NT2/D1 (cell line): ENCODE results near the gene ERH.

Experiments used
- DNase-seq: peaks from one replicate; pipeline ENCODE4 v3.0.0-alpha.2; 2011; ENCODE audit warnings: low read depth, low spot score
- H3K27me3 ChIP-seq: 2 replicates; pipeline ENCODE4 v1.6.0; 2011; ENCODE audit warnings: mild to moderate bottlenecking; ENCODE audit not compliant: insufficient read length, insufficient read depth
- H3K36me3 ChIP-seq: 2 replicates; pipeline ENCODE4 v1.6.1; 2011; ENCODE audit warnings: mild to moderate bottlenecking, low read length, mixed read lengths; ENCODE audit not compliant: insufficient read depth, insufficient read length
- H3K4me1 ChIP-seq: 2 replicates; pipeline ENCODE4 v1.5.1; 2011; ENCODE audit not compliant: insufficient read depth, insufficient read length
- H3K4me3 ChIP-seq: 2 replicates; pipeline ENCODE4 v1.5.1; 2011; ENCODE audit warnings: low read depth; ENCODE audit not compliant: insufficient read length
- H3K9ac ChIP-seq: 2 replicates; pipeline ENCODE4 v1.6.0; 2011; ENCODE audit warnings: low read depth; ENCODE audit not compliant: insufficient read length
- H3K9me3 ChIP-seq: 2 replicates; pipeline ENCODE4 v1.5.1; 2011; ENCODE audit warnings: mild to moderate bottlenecking, low read length; ENCODE audit not compliant: insufficient read depth
- SUZ12 ChIP-seq: IDR thresholded peaks from 2 replicates; pipeline ENCODE4 v1.6.1; 2011; ENCODE audit not compliant: insufficient read length, insufficient read depth; ENCODE audit errors: extremely low read depth
- YY1 ChIP-seq: IDR thresholded peaks from 2 replicates; pipeline ENCODE4 v1.6.1; 2011; ENCODE audit not compliant: insufficient read length, insufficient read depth
- ZNF274 ChIP-seq: IDR thresholded peaks from 2 replicates; pipeline ENCODE4 v1.6.1; 2011; ENCODE audit warnings: mild to moderate bottlenecking, low read depth, low read length

The ERH gene

DNA sequence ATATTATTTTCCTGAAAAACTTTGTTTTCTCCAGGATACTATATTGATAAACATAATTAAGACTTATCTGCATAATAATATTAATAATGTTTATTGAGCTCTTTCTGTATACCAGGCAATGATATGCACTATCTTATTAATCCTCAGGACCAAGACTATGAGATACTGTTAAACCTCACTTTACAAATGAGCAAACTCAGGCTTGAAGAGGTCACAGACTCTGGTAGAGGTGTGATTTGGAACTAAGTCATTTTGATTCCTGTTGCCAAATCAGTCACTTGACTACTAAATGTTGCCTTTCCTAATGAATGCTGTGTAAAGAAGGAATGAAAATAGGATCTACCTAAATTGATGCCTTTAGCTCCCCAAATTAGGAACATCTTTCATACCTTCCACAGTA lies 7.7 kb upstream of the ERH start:
- Histone ChIP-seq H3K36me3 (peaks cover 7% of the 10 kb centered on the region), H3K4me1 (no peaks in the 10 kb centered on the region), H3K9me3 (no peaks in the 10 kb centered on the region), H3K9ac (no peak overlapping the region), H3K4me3 (no peak overlapping the region), H3K27me3 (no peaks in the 10 kb centered on the region)
- TF ChIP-seq YY1 (no peak), SUZ12 (no peak), ZNF274 (no peak)
- DNase-seq: no peak

DNA sequence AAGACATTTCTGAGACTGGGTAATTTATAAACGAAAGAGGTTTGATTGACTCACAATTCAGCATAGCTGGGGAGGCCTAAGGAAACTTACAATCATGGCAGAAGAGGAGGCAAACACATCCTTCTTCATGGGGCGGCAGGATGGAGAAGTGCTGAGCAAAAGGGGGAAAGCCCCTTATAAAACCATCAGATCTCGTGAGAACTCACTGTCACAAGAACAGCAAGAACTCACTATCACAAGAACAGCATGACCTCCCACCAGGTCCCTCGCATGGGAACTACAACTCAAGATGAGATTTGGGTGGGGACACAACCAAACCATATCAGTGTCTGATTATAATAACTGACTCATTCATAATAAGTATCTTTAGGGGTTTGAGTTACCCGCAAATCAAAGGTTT lies 6.8 kb upstream of the ERH start:
- no peaks in the 10 kb centered on the region for H3K9me3 ChIP-seq
- H3K36me3 ChIP-seq: peaks cover 7% of the 10 kb centered on the region
- H3K27me3 ChIP-seq: no peaks in the 10 kb centered on the region
- H3K4me1 ChIP-seq: no peaks in the 10 kb centered on the region
- no peak overlapping the region for H3K4me3 ChIP-seq
- no peak for DNase-seq
- H3K9ac ChIP-seq: no peak overlapping the region
- no peak for TF ChIP-seq ZNF274
- no peak for TF ChIP-seq YY1
- TF ChIP-seq SUZ12: no peak

DNA sequence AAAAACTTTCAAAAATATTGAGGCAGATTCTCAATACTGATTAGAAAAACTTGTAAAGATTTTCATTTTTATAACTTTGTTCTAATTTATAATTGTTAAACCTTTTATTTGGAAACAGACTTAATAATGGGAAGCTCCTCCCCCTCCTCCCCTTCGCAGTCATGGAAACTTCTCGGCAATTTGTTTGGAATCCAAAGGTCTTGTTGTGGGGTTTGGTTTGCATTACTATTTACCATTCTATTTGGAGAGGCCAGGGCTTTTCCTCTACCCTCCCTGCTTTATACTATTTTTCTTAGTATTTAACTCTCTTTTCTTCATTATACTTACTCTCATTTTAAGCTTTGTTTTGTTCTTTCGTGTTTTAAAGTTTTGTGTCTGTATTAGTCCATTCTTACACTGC lies 6.4 kb upstream of the ERH start:
- TF ChIP-seq YY1 (no peak), SUZ12 (no peak), ZNF274 (no peak)
- H3K9me3 ChIP-seq: no peaks in the 10 kb centered on the region
- H3K4me1 ChIP-seq: no peaks in the 10 kb centered on the region
- no peaks in the 10 kb centered on the region for H3K27me3 ChIP-seq
- H3K4me3 ChIP-seq: no peak overlapping the region
- no peak for DNase-seq
- no peak overlapping the region for H3K9ac ChIP-seq
- peaks cover 7% of the 10 kb centered on the region for H3K36me3 ChIP-seq

DNA sequence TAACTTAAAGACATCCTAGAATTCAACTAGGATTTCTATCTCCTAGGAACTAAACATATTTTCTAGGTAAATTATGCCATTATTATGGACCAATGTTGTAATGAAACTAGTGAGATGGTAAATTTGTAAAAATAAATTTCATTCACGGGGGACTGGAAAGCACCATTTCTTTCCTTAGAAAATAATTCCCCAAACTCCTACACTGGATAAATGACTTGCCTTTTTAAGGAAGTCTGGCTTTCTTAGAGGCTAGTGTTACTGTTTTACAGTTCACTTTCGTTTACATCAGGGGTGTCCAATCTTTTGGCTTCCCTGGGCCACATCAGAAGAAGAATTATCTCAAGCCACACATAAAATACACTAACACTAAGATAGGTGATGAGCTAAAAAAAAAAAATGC lies 3.7 kb upstream of the ERH start:
- Histone ChIP-seq H3K4me1 (no peaks in the 10 kb centered on the region), H3K9ac (no peak overlapping the region), H3K27me3 (no peaks in the 10 kb centered on the region), H3K9me3 (no peaks in the 10 kb centered on the region), H3K36me3 (peaks cover 7% of the 10 kb centered on the region), H3K4me3 (no peak overlapping the region)
- no peak for TF ChIP-seq SUZ12
- TF ChIP-seq YY1: no peak
- no peak for TF ChIP-seq ZNF274
- DNase-seq: no peak

DNA sequence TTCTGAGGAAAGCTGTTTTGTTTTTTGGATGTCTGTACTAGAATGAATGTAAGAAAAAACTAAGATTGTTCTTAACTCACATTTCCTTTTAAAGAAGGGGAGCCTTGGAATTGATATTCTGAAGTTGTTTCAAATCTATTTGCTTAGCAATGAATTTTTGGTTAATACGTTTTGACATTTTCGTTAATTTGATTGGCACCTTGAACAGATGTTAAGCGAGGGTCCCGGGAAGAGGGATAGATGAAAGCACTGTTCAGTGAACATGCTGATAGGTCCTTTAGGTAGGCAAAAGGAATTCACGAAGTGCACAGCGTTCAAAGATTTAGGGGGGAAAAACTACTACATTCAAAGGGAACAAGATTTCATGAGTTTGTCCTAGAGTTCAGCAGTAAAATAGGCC lies 2.1 kb upstream of the ERH start:
- no peaks in the 10 kb centered on the region for H3K27me3 ChIP-seq
- peak overlapping the region; percentile 93 for H3K4me3 ChIP-seq
- no peaks in the 10 kb centered on the region for H3K4me1 ChIP-seq
- H3K9ac ChIP-seq: no peak overlapping the region
- no peak for DNase-seq
- TF ChIP-seq YY1 (no peak), ZNF274 (no peak), SUZ12 (no peak)
- peaks cover 24% of the 10 kb centered on the region for H3K36me3 ChIP-seq
- H3K9me3 ChIP-seq: no peaks in the 10 kb centered on the region

DNA sequence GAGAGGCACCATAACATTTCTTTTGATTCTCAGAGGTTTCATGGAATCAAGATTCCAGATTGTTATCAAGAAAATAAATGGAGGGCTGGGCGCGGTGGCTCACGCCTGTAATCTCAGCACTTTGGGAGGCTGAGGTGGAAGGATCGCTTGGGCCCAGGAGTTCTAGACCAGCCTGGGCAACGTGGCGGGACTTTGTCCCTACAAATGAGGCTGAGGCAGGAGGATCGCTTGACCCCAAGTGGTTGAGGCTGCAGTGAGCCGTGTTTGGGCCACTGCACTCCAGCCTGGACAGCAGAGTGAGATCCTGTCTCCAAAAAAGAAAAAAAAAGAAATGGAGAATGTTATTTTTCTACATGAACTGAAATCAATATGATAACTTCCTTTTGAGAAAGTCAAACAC lies 1.7 kb upstream of the ERH start:
- no peak overlapping the region for H3K9ac ChIP-seq
- no peaks in the 10 kb centered on the region for H3K4me1 ChIP-seq
- peaks cover 26% of the 10 kb centered on the region for H3K36me3 ChIP-seq
- no peak for DNase-seq
- H3K4me3 ChIP-seq: peak overlapping the region; percentile 93
- H3K9me3 ChIP-seq: no peaks in the 10 kb centered on the region
- TF ChIP-seq ZNF274: no peak
- TF ChIP-seq SUZ12: no peak
- TF ChIP-seq YY1: no peak
- H3K27me3 ChIP-seq: no peaks in the 10 kb centered on the region

DNA sequence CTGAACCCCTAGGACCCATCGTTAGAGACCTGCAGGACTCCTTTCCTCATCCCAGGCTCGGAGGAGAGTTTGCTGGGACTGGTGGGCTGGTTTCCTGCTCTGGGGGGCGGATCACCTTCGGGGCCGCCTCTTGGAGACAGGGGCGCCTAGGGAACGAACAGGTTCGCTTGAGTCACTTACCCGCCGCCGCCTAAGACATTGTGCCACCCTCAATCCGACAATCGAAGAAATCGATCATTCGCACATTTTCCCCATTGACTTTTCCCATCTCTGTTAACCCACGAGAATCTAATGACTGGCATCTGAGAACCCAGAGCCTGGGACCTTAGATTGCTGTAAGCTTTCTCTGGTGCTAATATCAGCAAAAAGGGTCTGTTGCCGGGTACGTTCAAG lies 715 bp upstream of the ERH start:
- Histone ChIP-seq H3K4me3 (peak overlapping the region; percentile 93), H3K9me3 (no peaks in the 10 kb centered on the region), H3K27me3 (no peaks in the 10 kb centered on the region), H3K4me1 (no peaks in the 10 kb centered on the region), H3K9ac (peak overlapping the region; percentile 95), H3K36me3 (peaks cover 35% of the 10 kb centered on the region)
- TF ChIP-seq SUZ12 (no peak), YY1 (no peak), ZNF274 (no peak)
- DNase-seq: no peak

DNA sequence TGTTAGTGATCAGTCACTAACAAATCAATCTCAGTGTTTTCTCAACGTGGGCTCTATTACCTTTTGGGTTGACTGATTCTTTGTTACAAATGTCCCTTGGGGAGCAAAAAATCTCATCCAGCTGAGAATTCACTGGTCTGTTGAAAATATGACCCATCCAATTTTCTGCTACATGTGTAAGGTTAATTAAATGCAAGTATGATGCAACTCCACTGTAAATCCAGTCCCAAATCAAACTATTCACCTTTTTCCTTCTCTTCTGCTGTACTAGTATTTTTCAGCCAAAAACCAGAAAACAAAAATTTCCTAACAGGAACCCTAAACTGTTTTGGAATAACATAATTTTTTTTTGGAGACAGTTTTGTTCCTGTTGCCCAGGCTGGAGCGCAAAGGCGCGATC lies 2.2 kb downstream of the ERH start:
- peak overlapping the region; percentile 32 for H3K9ac ChIP-seq
- H3K4me3 ChIP-seq: no peak overlapping the region
- H3K9me3 ChIP-seq: no peaks in the 10 kb centered on the region
- H3K4me1 ChIP-seq: no peaks in the 10 kb centered on the region
- no peaks in the 10 kb centered on the region for H3K27me3 ChIP-seq
- DNase-seq: no peak
- TF ChIP-seq YY1 (no peak), ZNF274 (no peak), SUZ12 (no peak)
- H3K36me3 ChIP-seq: peaks cover 63% of the 10 kb centered on the region
